Right atrium auricular region (tissue), 2 donors: Measurements from ENCODE around the gene ATAD3C. TPM values are rescaled to one million over a fixed set of nuclear protein-coding genes. Genes with fewer than 3 reads are reported as not detected.
"Not testable (repeated sequence)": the region's sequence is repeated elsewhere in the genome, so short reads cannot be mapped to it uniquely, and the experiment has no call there.

Experiments used
- DNase-seq: peaks from one replicate; pipeline ENCODE4 v3.0.0-alpha.2; 2019; ENCODE audit warnings: low spot score
- H3K27ac ChIP-seq, 2 donors: fragments of 200-600 bp; sonication (generic); 1 replicate in 1 of 2; 2 replicates in 1 of 2; pipeline ENCODE4 v1.5.1; 2016 to 2019
- H3K27me3 ChIP-seq, 2 donors: fragments of 200-600 bp; sonication (generic); one replicate each; pipeline versions ENCODE4 v1.5.1 to v1.6.0; 2017 to 2019
- H3K36me3 ChIP-seq: fragments of 200-600 bp; sonication (generic); one replicate; pipeline ENCODE4 v1.5.1; 2016
- H3K4me1 ChIP-seq, 2 donors: fragments of 200-600 bp; sonication (generic); one replicate each; pipeline versions ENCODE4 v1.5.1 to v1.6.0; 2017 to 2019
- H3K4me3 ChIP-seq, 2 donors: fragments of 200-600 bp; sonication (generic); 1 replicate in 1 of 2; 2 replicates in 1 of 2; pipeline ENCODE4 v1.5.1; 2017 to 2019; ENCODE audit warnings: mild to moderate bottlenecking in 1 of 2, moderate library complexity in 1 of 2
- H3K9me3 ChIP-seq, 2 donors: fragments of 200-600 bp; sonication (generic); one replicate each; pipeline ENCODE4 v1.5.1; 2019
- total RNA-seq, 2 donors: library from RNA; depleted of rRNA; stranded (reverse); fragments of >200 nt; gene quantifications; one replicate each; pipeline ENCODE4 v1.1.0, GENCODE V29; 2016
- TF ChIP-seq, protein P1 (sequence below), 2 donors: fragments of 200-600 bp; sonication (generic); IDR thresholded peaks; one replicate each; pipeline ENCODE4 v1.5.1; 2019; ENCODE audit warnings: antibody characterized with exemption in 2 of 2

ATAD3C gene
- total RNA-seq, 2 donors from 2014 or later: 1.4 to 2.8 TPM

DNA sequence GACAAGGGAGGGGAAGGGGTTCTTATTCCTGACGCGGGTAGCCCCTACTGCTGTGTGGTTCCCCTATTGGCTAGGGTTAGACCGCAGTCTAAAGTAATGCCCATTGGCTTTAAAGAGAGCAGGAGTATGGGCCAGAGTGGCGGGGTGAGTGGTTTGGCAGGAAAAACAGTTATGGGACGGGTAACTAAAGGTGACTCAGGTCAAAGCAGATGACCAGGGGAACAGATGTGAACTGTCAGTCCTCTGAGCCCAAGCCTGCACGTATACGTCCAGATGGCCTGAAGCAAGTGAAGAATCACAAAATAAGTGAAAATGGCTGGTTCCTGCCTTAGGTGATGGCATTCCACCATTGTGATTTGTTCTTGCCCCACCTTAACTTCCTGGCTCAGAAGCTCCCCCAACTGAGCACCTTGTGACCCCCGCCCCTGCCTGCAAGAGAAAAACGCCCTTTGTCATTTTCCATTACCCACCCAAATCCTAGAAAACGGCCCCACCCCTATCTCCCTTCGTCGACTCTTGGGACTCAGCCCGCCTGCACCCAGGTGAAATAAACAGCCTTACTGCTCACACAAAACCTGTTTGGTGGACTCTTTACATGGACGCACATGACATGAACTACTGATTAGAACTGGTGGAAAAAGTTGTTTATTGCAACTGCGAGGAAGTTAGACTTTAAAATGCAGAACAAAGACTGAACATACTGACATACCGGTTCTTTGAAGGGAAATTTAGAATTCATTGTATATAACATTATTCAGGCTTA is 21.3 kb downstream of the ATAD3C start:
- TF ChIP-seq, protein P1, sequence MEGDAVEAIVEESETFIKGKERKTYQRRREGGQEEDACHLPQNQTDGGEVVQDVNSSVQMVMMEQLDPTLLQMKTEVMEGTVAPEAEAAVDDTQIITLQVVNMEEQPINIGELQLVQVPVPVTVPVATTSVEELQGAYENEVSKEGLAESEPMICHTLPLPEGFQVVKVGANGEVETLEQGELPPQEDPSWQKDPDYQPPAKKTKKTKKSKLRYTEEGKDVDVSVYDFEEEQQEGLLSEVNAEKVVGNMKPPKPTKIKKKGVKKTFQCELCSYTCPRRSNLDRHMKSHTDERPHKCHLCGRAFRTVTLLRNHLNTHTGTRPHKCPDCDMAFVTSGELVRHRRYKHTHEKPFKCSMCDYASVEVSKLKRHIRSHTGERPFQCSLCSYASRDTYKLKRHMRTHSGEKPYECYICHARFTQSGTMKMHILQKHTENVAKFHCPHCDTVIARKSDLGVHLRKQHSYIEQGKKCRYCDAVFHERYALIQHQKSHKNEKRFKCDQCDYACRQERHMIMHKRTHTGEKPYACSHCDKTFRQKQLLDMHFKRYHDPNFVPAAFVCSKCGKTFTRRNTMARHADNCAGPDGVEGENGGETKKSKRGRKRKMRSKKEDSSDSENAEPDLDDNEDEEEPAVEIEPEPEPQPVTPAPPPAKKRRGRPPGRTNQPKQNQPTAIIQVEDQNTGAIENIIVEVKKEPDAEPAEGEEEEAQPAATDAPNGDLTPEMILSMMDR (IDR thresholded peaks at IDR 0.05): no peak
- no peaks in the 10 kb centered on the region for H3K36me3 ChIP-seq
- H3K9me3 ChIP-seq: no peaks in the 10 kb centered on the region
- no peaks in the 10 kb centered on the region for H3K27me3 ChIP-seq
- DNase-seq: no peak
- H3K4me3 ChIP-seq: peak overlapping the region; percentile 72 to 89
- peaks cover 0 to 24% of the 10 kb centered on the region in 2 donors for H3K4me1 ChIP-seq
- H3K27ac ChIP-seq: peak overlapping the region; percentile 75 to 83

- Histone ChIP-seq H3K9me3 (no peaks in the 10 kb centered on the region), H3K27ac (peak within 1 kb of the TSS; percentile 75 to 83), H3K27me3 (no peaks in the 10 kb centered on the region), H3K4me3 (peak within 1 kb of the TSS; percentile 72 to 89), H3K36me3 (no peaks in the 10 kb centered on the region), H3K4me1 (peaks cover 0 to 24% of the 10 kb centered on the region in 2 donors)
- TF ChIP-seq, protein P1 (IDR thresholded peaks at IDR 0.05): no peak
- DNase-seq: peak; percentile 95
These were observed 22.0 kb downstream of the ATAD3C start, which contains the start of gene ATAD3B for GRCh38 chr1:1471389-1472052. TSS of gene ATAD3B (plus strand) at chr1:1471765. CDS start at chr1:1471885, 120 bp downstream.

GRCh38 chr1:1472053-1472876 is 22.8 kb downstream of the ATAD3C start:
- Histone ChIP-seq H3K4me3 (peak overlapping the region; percentile 72 to 89), H3K4me1 (peaks cover 0 to 24% of the 10 kb centered on the region in 2 donors)
- not testable (repeated sequence) for H3K27me3 ChIP-seq, H3K36me3 ChIP-seq, H3K9me3 ChIP-seq, H3K27ac ChIP-seq, DNase-seq

DNA sequence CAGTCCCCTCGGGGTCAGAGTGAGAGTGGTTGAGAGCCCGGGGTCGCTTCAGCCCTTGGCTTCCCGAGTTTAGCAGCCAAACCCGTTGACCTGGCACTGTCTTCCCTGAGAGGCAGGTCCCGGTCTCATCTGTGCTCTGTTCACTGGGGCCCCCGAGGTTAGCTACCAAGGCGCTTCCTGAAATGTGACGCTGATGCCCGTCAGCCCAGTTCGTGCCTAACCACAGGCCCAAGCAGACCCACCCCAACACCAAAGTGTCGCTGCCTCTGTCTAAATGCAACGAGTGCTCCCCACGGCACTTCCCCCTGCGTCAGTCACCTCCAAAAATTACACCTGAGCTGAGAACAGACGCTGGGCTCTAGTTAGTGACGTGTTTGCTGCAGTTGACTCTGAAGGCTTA is 26.5 kb downstream of the ATAD3C start:
- H3K9me3 ChIP-seq: not testable (repeated sequence)

GRCh38 chr1:1477206-1477605 is 27.7 kb downstream of the ATAD3C start:
- Histone ChIP-seq H3K27ac (no peak overlapping the region), H3K9me3 (no peaks in the 10 kb centered on the region), H3K4me1 (peaks cover 0 to 16% of the 10 kb centered on the region in 2 donors), H3K4me3 (no peak overlapping the region), H3K27me3 (no peaks in the 10 kb centered on the region), H3K36me3 (peaks cover 35% of the 10 kb centered on the region)
- TF ChIP-seq, protein P1 (IDR thresholded peaks at IDR 0.05): no peak
- DNase-seq: no peak

More for the DNA sequence above, 26.5 kb downstream of the ATAD3C start:
- H3K36me3 ChIP-seq: peaks cover 29% of the 10 kb centered on the region
- H3K4me1 ChIP-seq: peaks cover 0 to 18% of the 10 kb centered on the region in 2 donors
- not testable (repeated sequence) for H3K4me3 ChIP-seq, H3K27me3 ChIP-seq, DNase-seq, H3K27ac ChIP-seq

- H3K27me3 ChIP-seq: no peaks in the 10 kb centered on the region
These were observed 30.3 kb downstream of the ATAD3C start for GRCh38 chr1:1479547-1480487.

DNA sequence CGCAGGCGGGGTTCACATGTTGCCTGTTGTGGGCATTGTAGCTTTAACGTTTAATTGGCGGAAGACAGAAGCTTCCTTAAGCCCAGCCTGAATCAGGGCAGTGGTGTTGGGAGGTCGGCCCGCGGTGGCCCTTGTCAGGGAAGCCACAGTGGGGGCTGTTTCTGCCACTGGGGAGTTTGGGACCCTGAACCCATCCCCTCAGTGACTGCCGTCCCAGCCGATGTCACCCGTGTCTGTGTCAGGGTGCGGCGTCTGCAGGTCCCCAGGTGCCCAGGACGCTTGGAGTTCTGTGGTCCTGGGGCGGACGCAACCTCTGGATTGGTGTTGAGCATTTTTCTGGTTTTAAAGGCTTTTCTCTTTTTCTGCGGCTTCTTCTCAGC is 31.0 kb downstream of the ATAD3C start:
- H3K4me3 ChIP-seq, H3K9me3 ChIP-seq, H3K27ac ChIP-seq, DNase-seq, H3K4me1 ChIP-seq, H3K27me3 ChIP-seq: not testable (repeated sequence)
- H3K36me3 ChIP-seq: peaks cover 59% of the 10 kb centered on the region

More at GRCh38 chr1:1479547-1480487, 30.3 kb downstream of the ATAD3C start:
- Histone ChIP-seq H3K9me3 (no peaks in the 10 kb centered on the region), H3K4me3 (no peak overlapping the region), H3K27ac (no peak overlapping the region), H3K36me3 (peaks cover 57% of the 10 kb centered on the region), H3K4me1 (no peaks in the 10 kb centered on the region)
- DNase-seq: no peak
- TF ChIP-seq, protein P1 (IDR thresholded peaks at IDR 0.05): no peak

- not testable (repeated sequence) for H3K27me3 ChIP-seq, H3K9me3 ChIP-seq, H3K4me1 ChIP-seq, H3K4me3 ChIP-seq, DNase-seq, H3K27ac ChIP-seq
- peaks cover 66% of the 10 kb centered on the region for H3K36me3 ChIP-seq
These were observed 32.3 kb downstream of the ATAD3C start for GRCh38 chr1:1481811-1482210.
